Esophagus (tissue), 2 donors: ENCODE results near the gene DUSP1. TPM values are rescaled to one million over a fixed set of nuclear protein-coding genes. Genes with fewer than 3 reads are reported as not detected.
"Not testable (repeated sequence)": the region's sequence is repeated elsewhere in the genome, so short reads cannot be mapped to it uniquely, and the experiment has no call there.

Experiments used
- H3K27ac ChIP-seq, 2 donors: one replicate each; pipeline ENCODE4 v1.5.1; 2013; ENCODE audit warnings: low read depth in 2 of 2, mild to moderate bottlenecking in 2 of 2, inconsistent platforms in 1 of 2, low read length in 1 of 2, moderate library complexity in 1 of 2
- H3K27me3 ChIP-seq, 2 donors: one replicate each; pipeline ENCODE4 v1.6.1; 2013; ENCODE audit warnings: low read length in 2 of 2, control low read depth in 1 of 2, mild to moderate bottlenecking in 1 of 2; ENCODE audit not compliant: insufficient read depth in 2 of 2, control insufficient read depth in 1 of 2
- H3K36me3 ChIP-seq, 2 donors: one replicate each; pipeline ENCODE4 v1.6.1; 2013; ENCODE audit warnings: low read length in 1 of 2; ENCODE audit not compliant: control insufficient read depth in 2 of 2, insufficient read depth in 2 of 2
- H3K4me1 ChIP-seq, 2 donors: one replicate each; pipeline ENCODE4 v1.6.1; 2013; ENCODE audit warnings: low read length in 1 of 2; ENCODE audit not compliant: control insufficient read depth in 2 of 2, insufficient read depth in 2 of 2
- H3K4me3 ChIP-seq, 2 donors: one replicate each; pipeline ENCODE4 v1.5.1; 2013; ENCODE audit warnings: low read length in 2 of 2, mild to moderate bottlenecking in 2 of 2, low read depth in 1 of 2, moderate library complexity in 1 of 2
- H3K9me3 ChIP-seq, 2 donors: one replicate each; pipeline ENCODE4 v1.6.1; 2013; ENCODE audit warnings: mild to moderate bottlenecking in 2 of 2, low read depth in 1 of 2, low read length in 1 of 2, moderate library complexity in 1 of 2; ENCODE audit not compliant: control insufficient read depth in 2 of 2, insufficient read depth in 1 of 2
- WGBS, 2 donors: extraction: QIAGEN DNeasy Blood & Tissue Kit; methylation state at CpG; one replicate each; pipeline ENCODE4 v1.1.7; 2013; 5-methylcytosine and 5-hydroxymethylcytosine counted together
- polyA plus RNA-seq, 2 donors: library from polyadenylated mRNA; stranded (reverse); fragments of 200-250 nt; gene quantifications; one replicate each; pipeline ENCODE4 v1.2.3, GENCODE V29; 2013
- donor health status: healthy with polysubstance abuse.
- donor health status: Bipolar disorder and iron deficiency.

DUSP1 gene
- polyA plus RNA-seq, 2 donors, result 90.4 to 129 TPM

GRCh38 chr5:172790496-172790889, 19.5 kb upstream of the DUSP1 start:
- no peaks in the 10 kb centered on the region for H3K36me3 ChIP-seq
- H3K9me3 ChIP-seq, result no peaks in the 10 kb centered on the region
- no peak overlapping the region for H3K4me3 ChIP-seq
- WGBS, 2 donors, result 76 to 78% methylated on average over 5 of the region's 5 CpGs
- peaks cover 0 to 7% of the 10 kb centered on the region in 2 donors for H3K4me1 ChIP-seq
- H3K27ac ChIP-seq, result no peak overlapping the region
- H3K27me3 ChIP-seq, result no peaks in the 10 kb centered on the region

- no peak overlapping the region for H3K4me3 ChIP-seq
- H3K9me3 ChIP-seq, result no peaks in the 10 kb centered on the region
- 73% methylated on average over 9 of the region's 9 CpGs for WGBS, 2 donors
- H3K27ac ChIP-seq, result peak overlapping the region; percentile 59 to 71
- H3K36me3 ChIP-seq, result no peaks in the 10 kb centered on the region
- H3K27me3 ChIP-seq, result no peaks in the 10 kb centered on the region
- H3K4me1 ChIP-seq, result peaks cover 0 to 7% of the 10 kb centered on the region in 2 donors
These were observed 18.9 kb upstream of the DUSP1 start for GRCh38 chr5:172789687-172790495.

- 62 to 71% methylated on average over 21 of the region's 21 CpGs for WGBS, 2 donors
- H3K4me3 ChIP-seq, result no peak overlapping the region
These were observed 18.0 kb upstream of the DUSP1 start for GRCh38 chr5:172788771-172789686.

GRCh38 chr5:172787538-172787937, 16.5 kb upstream of the DUSP1 start:
- H3K27me3 ChIP-seq, H3K4me3 ChIP-seq, H3K27ac ChIP-seq, H3K9me3 ChIP-seq, H3K4me1 ChIP-seq, H3K36me3 ChIP-seq: not testable (repeated sequence)
- WGBS, 2 donors, result 91 to 98% methylated on average over 3 of the region's 3 CpGs

More at GRCh38 chr5:172788771-172789686, 18.0 kb upstream of the DUSP1 start:
- peak overlapping the region; percentile 61 to 71 for H3K27ac ChIP-seq
- peaks cover 0 to 7% of the 10 kb centered on the region in 2 donors for H3K4me1 ChIP-seq
- H3K36me3 ChIP-seq, result no peaks in the 10 kb centered on the region
- H3K27me3 ChIP-seq, result no peaks in the 10 kb centered on the region
- no peaks in the 10 kb centered on the region for H3K9me3 ChIP-seq

GRCh38 chr5:172786736-172787462, 15.9 kb upstream of the DUSP1 start:
- Histone ChIP-seq H3K4me1 (peaks cover 0 to 7% of the 10 kb centered on the region in 2 donors), H3K36me3 (no peaks in the 10 kb centered on the region), H3K4me3 (no peak overlapping the region), H3K27me3 (no peaks in the 10 kb centered on the region), H3K9me3 (no peaks in the 10 kb centered on the region), H3K27ac (no peak overlapping the region)
- WGBS, 2 donors, result 84 to 89% methylated on average over 9 of the region's 9 CpGs

- Histone ChIP-seq H3K27me3 (no peaks in the 10 kb centered on the region), H3K4me1 (peaks cover 0 to 7% of the 10 kb centered on the region in 2 donors), H3K36me3 (no peaks in the 10 kb centered on the region), H3K9me3 (no peaks in the 10 kb centered on the region), H3K27ac (no peak overlapping the region), H3K4me3 (no peak overlapping the region)
- 87% methylated on average over 7 of the region's 7 CpGs for WGBS, 2 donors
These were observed 14.6 kb upstream of the DUSP1 start for GRCh38 chr5:172785429-172786088.

GRCh38 chr5:172784162-172784561, 13.2 kb upstream of the DUSP1 start:
- not testable (repeated sequence) for H3K4me3 ChIP-seq, H3K4me1 ChIP-seq, H3K9me3 ChIP-seq, H3K27me3 ChIP-seq, H3K36me3 ChIP-seq, H3K27ac ChIP-seq
- 94 to 98% methylated on average over 4 of the region's 4 CpGs for WGBS, 2 donors

- WGBS, 2 donors, result 95 to 96% methylated on average over 5 of the region's 5 CpGs
- not testable (repeated sequence) for H3K4me1 ChIP-seq, H3K4me3 ChIP-seq, H3K9me3 ChIP-seq, H3K27me3 ChIP-seq, H3K27ac ChIP-seq, H3K36me3 ChIP-seq
These were observed 12.3 kb upstream of the DUSP1 start for GRCh38 chr5:172783319-172783718.
